Lung (tissue), 12 donors: ENCODE results near the gene ARHGEF17. TPM values are rescaled to one million over a fixed set of nuclear protein-coding genes. Genes with fewer than 3 reads are reported as not detected.

Source experiments
- ATAC-seq: fragments of 200-7000 bp; cut with Tn5 transposase; one replicate; pipeline ENCODE4 v1.9.1; 2020; ENCODE audit warnings: moderate number of reproducible peaks; ENCODE audit not compliant: insufficient read depth, low FRiP score
- DNase-seq, 3 donors: peaks; one replicate each; pipeline ENCODE4 v3.0.0-alpha.2; 2013 to 2017
- H3K27ac ChIP-seq, 2 donors: one replicate each; pipeline ENCODE4 v1.5.1; 2013; ENCODE audit warnings: mild to moderate bottlenecking in 2 of 2, moderate library complexity in 2 of 2, control low read depth in 1 of 2, inconsistent platforms in 1 of 2, low read depth in 1 of 2, low read length in 1 of 2
- H3K27me3 ChIP-seq, 3 donors: one replicate each; pipeline ENCODE4 v1.5.1; 2013; ENCODE audit warnings: low read length in 2 of 3; ENCODE audit not compliant: control insufficient read depth in 3 of 3, insufficient read depth in 3 of 3
- H3K36me3 ChIP-seq, 4 donors: one replicate each; pipeline ENCODE4 v1.5.1; 2013; ENCODE audit warnings: low read length in 4 of 4, mild to moderate bottlenecking in 1 of 4, moderate library complexity in 1 of 4; ENCODE audit not compliant: control insufficient read depth in 4 of 4, insufficient read depth in 4 of 4
- H3K4me1 ChIP-seq, 5 donors: one replicate each; pipeline ENCODE4 v1.5.1; 2013; ENCODE audit warnings: low read length in 5 of 5, mild to moderate bottlenecking in 2 of 5, moderate library complexity in 1 of 5; ENCODE audit not compliant: control insufficient read depth in 5 of 5, insufficient read depth in 5 of 5
- H3K4me3 ChIP-seq: one replicate; pipeline ENCODE4 v1.5.1; 2013; ENCODE audit warnings: mild to moderate bottlenecking, control low read depth, moderate library complexity
- H3K9ac ChIP-seq, 2 donors: one replicate each; pipeline ENCODE4 v1.5.1; 2013; ENCODE audit warnings: low read length in 2 of 2, control low read depth in 1 of 2; ENCODE audit not compliant: insufficient read depth in 1 of 2
- H3K9me3 ChIP-seq, 4 donors: one replicate each; pipeline ENCODE4 v1.5.1; 2013; ENCODE audit warnings: low read length in 3 of 4, mild to moderate bottlenecking in 1 of 4, moderate library complexity in 1 of 4; ENCODE audit not compliant: control insufficient read depth in 4 of 4, insufficient read depth in 3 of 4
- CTCF ChIP-seq: IDR thresholded peaks from 2 replicates; pipeline ENCODE4 v1.5.1; 2012; ENCODE audit warnings: mild to moderate bottlenecking; ENCODE audit errors: control extremely low read depth, extremely low read depth
- WGBS, 2 donors: extraction: QIAGEN DNeasy Blood & Tissue Kit; methylation state at CpG; one replicate each; pipeline ENCODE4 v1.1.7; 2013; 5-methylcytosine and 5-hydroxymethylcytosine counted together
- polyA plus RNA-seq, 2 donors: library from polyadenylated mRNA; stranded (reverse); fragments of 200-250 nt; gene quantifications; one replicate each; pipeline ENCODE4 v1.2.1, GENCODE V29; 2013
- total RNA-seq, 2 donors: library from RNA; depleted of rRNA in 1 of 2; stranded (reverse); fragments of >200 nt in 1 of 2; gene quantifications; one replicate each; pipeline ENCODE4 v1.2.1, GENCODE V29; 2014 to 2021
- donor health status: control.
- donor health status: control.
- donor health status: Bipolar disorder and iron deficiency.
- donor health status: healthy.
- donor health status: DM: yes; HTN: yes; CAD: no.

Gene ARHGEF17
- total and polyA plus RNA-seq, 4 donors, result 27.9 to 74.6 (median 53.5) TPM

GRCh38 chr11:73355109-73355508 is 47.0 kb downstream of the ARHGEF17 start:
- no peaks in the 10 kb centered on the region for H3K9me3 ChIP-seq
- H3K27ac ChIP-seq, result no peak overlapping the region
- WGBS, 2 donors, result 92 to 96% methylated on average over 4 of the region's 4 CpGs
- DNase-seq (no peak), ATAC-seq (no peak)
- H3K4me1 ChIP-seq, result peaks cover 0 to 6% (median 0%) of the 10 kb centered on the region in 5 donors
- peaks cover 7 to 43% (median 30%) of the 10 kb centered on the region in 4 donors for H3K36me3 ChIP-seq
- TF ChIP-seq CTCF, result no peak
- no peak overlapping the region for H3K9ac ChIP-seq
- H3K4me3 ChIP-seq, result no peak overlapping the region
- no peaks in the 10 kb centered on the region for H3K27me3 ChIP-seq

GRCh38 chr11:73356979-73357860 is 49.1 kb downstream of the ARHGEF17 start:
- no peak overlapping the region for H3K27ac ChIP-seq
- TF ChIP-seq CTCF, result no peak
- H3K27me3 ChIP-seq, result no peaks in the 10 kb centered on the region
- DNase-seq (no peak), ATAC-seq (no peak)
- WGBS, 2 donors, result 94 to 96% methylated on average over 22 of the region's 22 CpGs
- no peaks in the 10 kb centered on the region for H3K4me1 ChIP-seq
- no peaks in the 10 kb centered on the region for H3K9me3 ChIP-seq
- H3K9ac ChIP-seq, result no peak overlapping the region
- no peak overlapping the region for H3K4me3 ChIP-seq
- H3K36me3 ChIP-seq, result peaks cover 9 to 54% (median 44%) of the 10 kb centered on the region in 4 donors

- no peak for DNase-seq
- ATAC-seq, result no peak
- TF ChIP-seq CTCF, result no peak
- no peak overlapping the region for H3K4me3 ChIP-seq
- H3K36me3 ChIP-seq, result peaks cover 9 to 57% (median 47%) of the 10 kb centered on the region in 4 donors
- H3K27me3 ChIP-seq, result no peaks in the 10 kb centered on the region
- no peak overlapping the region for H3K27ac ChIP-seq
- 80 to 94% methylated on average over 4 to 5 of the region's 5 CpGs for WGBS, 2 donors
- H3K9me3 ChIP-seq, result no peaks in the 10 kb centered on the region
- H3K4me1 ChIP-seq, result no peaks in the 10 kb centered on the region
- H3K9ac ChIP-seq, result no peak overlapping the region
Measured at GRCh38 chr11:73358071-73358470, 50.0 kb downstream of the ARHGEF17 start.
